ENCODE data around the gene SELENOW.

The SELENOW gene

DNA sequence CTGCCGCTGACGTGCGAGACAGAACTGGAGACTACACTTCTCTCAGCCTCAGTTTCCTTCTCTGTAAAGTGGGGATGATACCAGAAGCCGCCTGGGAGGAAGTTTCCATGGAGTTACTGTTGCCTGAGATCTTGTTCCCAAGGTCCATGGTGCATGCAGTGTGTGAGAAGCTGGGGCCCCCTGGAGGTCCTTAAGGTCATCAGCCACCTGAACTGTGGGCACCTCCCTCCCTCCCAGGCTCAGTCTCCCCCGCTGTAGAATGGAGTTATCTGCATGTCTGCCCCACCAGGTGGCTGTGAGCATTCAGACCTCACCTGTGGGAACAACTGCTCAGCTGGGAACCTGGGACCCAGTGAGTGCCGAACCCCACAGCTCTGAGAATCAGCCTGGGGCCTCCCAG lies 45.9 kb downstream of the SELENOW start:
- no peak for DNase-seq

DNA sequence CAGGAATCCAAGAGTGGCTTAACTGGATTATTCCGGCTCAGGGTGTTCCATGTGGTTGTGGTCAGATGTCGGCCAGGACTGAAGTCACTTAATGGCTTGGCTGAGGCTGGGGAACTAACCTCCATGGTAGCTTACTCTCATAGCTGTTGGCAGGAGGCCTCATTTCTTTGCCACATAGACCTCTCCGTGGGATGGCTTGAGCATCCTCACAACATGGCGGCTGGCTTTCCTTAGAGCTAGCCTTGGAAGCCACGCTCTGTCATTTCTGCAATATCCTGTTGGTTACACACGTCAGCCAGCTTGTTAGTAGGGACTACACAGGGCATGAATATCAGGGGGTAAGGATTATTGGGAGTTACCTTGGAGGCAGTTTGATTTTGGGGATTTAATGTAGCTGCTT lies 48.3 kb downstream of the SELENOW start:
- DNase-seq: no peak

- no peak for DNase-seq
These were observed 54.2 kb downstream of the SELENOW start for GRCh38 chr19:47832723-47833122.
